OCI-M1 (cell line): ENCODE data around the gene FHOD3.

ENCODE experiments used
- DNase-seq: peaks from one replicate; lab custom pipeline; 2025; lab: John Stamatoyannopoulos, UW

FHOD3 gene

DNA sequence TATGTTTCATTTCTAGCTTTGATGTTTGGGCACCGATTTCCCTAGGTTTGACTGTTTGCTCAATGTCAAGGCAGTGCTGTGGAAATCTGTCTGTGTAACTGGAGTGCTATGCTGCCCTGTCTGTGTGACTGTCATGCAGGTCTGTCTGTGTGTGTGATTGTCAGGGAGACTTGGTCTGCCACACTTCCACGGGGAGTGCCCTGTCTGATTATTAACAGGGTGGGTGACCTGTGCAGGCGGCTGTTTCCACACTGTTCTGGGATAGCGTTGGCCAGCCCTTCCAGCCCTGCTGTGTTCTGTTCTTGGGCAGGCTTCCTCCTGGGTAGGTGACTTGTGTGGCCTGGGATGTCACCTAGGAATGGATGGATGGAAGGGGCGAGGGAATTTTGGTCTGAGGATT lies 85.3 kb downstream of the FHOD3 start:
- no peak for DNase-seq

- no peak for DNase-seq
Observed at GRCh38 chr18:36386150-36386920, 88.8 kb downstream of the FHOD3 start.

DNA sequence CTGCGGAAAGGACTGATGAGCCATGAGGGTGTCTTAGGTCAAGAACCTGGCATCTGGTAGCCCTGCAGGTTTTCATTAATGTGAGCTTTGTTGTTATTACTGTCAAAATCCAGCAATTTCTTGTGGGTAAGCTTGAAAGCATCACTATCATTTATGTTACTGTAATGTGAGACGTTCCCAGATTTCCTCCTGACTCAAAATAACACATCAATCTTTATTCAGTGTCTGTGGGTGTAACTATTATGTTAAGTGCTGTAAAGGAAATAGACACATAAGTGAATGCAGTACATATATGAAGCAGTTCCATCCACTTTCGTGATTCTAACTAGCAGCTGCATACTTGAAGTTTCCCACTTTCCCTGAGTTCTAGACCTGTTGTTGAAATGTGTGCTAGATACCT lies 89.8 kb downstream of the FHOD3 start:
- no peak for DNase-seq

DNA sequence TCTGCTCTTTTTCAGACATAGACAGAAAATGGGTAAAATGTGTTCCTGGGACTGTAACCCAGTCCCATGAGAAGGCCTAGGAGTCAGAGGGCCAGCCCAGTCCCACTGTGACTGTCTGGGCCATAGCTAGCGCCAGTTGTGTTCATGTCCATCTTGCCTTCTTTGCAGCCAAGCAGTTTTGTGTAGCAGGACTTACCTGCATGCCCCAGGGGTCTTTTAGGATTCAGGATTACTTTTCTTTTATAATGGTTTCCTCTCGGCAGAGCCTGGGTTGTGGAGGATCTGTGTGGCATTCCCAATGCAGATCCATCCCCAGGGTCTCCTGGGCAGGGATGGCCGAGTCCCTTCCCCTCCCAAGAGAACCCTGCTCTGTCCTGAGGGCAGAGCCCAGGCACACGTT lies 90.8 kb downstream of the FHOD3 start:
- no peak for DNase-seq

GRCh38 chr18:36389027-36389426 lies 91.5 kb downstream of the FHOD3 start:
- DNase-seq = no peak

DNA sequence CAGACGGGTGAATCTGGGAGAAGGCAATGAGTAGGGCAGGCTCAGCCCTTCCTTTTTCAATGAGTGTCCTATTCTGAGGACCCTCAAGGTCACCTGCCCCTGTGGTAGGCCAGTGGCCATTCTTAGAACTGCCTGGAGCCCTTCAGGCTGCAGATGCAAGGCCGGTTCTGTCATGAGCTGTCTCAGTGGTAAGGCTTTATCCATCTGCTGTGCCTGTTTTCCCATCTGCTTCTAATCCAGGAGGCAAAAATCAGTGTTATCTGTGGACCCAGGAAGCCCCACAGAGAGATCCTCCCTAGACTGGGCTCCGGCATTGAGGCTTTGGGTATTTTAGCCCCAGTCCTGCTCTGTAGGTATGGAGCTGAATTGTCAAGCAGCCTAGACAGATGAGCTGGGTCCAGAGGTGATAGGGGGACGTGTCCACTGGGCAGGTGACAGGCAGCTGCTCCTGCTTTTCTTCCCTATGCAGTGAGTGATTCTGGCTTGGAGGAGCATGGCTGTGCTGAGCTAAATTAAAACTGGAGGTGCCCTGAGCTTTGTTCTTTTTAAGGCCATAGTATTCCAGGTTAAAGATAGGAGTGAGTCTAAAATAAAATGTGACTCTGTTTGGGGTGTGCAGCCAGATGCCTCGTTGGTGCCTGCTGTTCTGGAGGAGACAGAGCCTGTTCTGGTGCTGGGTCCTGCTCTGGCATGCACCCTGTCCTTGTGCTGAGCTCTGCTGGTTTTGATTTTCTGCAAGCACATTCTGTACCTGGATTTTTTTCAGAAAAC lies 92.5 kb downstream of the FHOD3 start:
- DNase-seq = no peak

GRCh38 chr18:36391426-36392145 lies 94.1 kb downstream of the FHOD3 start:
- no peak for DNase-seq

DNA sequence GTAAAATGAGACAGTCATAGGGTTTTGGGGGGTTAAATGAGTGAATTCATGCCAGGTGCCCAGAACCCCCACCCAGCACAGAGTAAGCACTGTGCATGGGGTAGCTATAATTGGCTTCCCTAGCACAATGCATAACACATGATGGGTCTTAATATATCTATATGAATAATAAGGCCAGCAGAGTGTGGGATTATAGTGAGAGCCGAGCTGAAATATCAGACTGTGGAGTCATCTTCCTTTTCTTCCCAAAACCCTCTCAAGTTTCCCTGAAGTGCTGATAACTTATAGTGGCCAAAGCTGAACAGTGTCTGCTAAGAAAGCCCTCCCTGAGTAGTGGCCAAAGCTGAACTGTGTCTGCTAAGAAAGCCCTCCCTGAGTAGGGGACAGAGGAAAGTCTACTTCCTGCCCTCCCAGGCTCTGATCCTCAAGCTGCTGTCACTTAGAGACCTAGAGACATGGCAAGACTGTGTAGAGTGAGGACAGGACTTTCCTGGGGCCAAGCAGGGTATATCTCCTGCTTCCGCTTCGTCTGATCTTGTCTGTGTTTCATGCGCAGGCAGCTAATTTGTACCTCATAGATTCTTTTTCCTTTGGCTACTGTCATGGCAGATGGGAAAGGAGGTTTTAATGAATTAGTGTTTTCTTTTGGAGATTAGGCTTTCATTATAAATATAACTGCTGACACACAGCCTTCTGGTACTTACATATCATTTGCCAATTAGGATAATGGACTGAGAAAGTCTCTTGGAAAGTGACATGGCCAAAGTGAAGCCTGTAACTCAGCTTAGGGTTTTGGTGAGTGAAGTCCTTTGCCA lies 94.9 kb downstream of the FHOD3 start:
- DNase-seq = no peak

- DNase-seq = no peak
Observed at GRCh38 chr18:36392979-36393287, 95.4 kb downstream of the FHOD3 start.

DNA sequence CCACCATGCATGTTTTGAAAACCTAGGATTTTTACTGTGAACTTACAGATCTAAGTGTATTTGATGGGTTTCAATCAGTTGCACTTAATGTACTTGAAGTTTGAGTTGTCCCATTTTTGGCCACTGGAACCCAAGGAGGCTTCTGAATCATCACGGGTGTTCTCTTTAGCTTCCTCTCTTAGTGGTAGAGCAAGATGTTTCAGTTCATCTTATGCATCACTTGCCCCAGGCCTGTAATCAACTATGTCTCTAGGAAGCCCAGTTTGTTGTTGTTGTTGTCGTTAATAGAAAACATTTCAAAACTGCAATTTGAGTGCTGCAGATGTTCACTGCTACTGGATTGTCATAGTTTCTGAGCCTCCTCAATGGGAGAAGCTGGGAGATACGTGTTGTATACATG lies 97.0 kb downstream of the FHOD3 start:
- no peak for DNase-seq

DNA sequence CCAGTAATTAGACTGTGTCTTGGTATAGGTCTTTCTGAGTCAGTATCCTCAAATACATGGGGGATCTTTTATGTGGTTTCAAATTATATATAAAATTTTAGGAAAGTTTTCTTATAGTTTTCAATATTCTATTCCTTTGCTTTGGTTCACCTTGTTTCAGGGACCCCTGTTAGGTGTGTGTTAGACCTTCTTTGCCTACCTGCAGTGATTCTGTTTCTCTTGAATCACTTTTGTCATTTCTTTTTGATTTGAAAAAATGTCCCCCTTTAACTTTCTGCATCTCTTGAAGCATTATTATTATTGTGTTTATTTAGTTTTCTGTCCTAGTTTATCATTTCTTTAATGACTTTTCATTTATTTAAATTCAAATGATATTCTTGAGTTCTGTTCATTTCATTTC lies 98.7 kb downstream of the FHOD3 start:
- DNase-seq = no peak

GRCh38 chr18:36397033-36397432 lies 99.5 kb downstream of the FHOD3 start:
- DNase-seq = no peak

DNA sequence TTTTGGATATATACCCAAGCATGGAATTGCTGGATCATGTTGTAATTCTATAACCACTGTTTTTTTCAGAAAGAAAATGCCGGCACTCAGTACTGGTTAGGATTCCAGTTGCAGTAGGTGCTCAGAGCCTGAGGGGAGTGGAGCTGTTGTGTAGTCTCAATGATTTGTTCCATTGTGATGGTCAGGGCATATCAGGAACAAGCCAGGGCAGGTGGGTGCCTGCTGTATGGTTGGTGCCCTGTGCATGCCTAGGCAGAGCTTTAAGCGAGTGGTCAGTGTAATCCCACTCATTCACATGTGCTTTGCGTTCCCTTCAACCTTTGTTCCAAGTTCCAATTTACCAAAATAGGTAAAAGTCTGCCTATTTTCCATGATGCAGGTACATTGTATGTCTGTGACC lies 100.9 kb downstream of the FHOD3 start:
- no peak for DNase-seq

DNA sequence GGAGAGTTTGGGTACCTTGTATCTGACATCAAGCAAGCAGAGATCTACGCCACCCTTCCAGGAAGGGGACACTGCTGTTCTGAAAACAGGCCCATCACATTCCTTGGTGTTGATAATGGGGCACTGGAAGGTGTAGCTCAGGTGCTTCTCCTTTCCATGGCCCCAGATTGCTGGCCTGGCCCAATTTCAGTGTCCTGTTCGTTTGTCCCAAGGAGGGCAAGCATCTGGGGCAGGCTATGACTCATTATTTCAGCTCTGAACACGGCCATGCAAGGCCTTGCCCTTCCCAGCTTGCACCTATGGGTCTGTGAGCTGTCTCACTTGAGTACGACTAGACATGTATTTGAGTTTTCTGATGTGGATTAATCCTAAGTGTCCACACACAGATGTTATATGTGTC lies 101.5 kb downstream of the FHOD3 start:
- DNase-seq = no peak

DNA sequence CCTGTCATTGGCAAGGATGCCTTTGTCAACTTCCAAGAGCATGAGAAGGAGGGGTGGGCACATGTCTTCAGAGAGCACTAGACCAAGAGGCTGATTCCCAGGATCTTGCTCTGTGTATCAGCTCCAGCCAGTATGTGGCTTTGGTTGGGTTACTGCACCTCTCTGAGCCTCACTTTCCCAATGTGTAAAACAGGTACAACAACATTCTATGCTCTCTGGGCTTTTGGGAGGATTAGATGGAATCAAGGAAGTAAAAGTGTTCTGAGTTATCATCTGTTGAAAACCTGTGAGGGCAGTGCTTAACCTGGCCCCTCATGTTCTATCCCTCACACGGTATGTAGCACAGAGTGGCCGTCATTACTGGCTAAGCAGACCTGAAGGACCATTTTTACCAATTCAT lies 103.9 kb downstream of the FHOD3 start:
- DNase-seq = no peak

- no peak for DNase-seq
Observed at GRCh38 chr18:36402765-36403396, 105.4 kb downstream of the FHOD3 start.

DNA sequence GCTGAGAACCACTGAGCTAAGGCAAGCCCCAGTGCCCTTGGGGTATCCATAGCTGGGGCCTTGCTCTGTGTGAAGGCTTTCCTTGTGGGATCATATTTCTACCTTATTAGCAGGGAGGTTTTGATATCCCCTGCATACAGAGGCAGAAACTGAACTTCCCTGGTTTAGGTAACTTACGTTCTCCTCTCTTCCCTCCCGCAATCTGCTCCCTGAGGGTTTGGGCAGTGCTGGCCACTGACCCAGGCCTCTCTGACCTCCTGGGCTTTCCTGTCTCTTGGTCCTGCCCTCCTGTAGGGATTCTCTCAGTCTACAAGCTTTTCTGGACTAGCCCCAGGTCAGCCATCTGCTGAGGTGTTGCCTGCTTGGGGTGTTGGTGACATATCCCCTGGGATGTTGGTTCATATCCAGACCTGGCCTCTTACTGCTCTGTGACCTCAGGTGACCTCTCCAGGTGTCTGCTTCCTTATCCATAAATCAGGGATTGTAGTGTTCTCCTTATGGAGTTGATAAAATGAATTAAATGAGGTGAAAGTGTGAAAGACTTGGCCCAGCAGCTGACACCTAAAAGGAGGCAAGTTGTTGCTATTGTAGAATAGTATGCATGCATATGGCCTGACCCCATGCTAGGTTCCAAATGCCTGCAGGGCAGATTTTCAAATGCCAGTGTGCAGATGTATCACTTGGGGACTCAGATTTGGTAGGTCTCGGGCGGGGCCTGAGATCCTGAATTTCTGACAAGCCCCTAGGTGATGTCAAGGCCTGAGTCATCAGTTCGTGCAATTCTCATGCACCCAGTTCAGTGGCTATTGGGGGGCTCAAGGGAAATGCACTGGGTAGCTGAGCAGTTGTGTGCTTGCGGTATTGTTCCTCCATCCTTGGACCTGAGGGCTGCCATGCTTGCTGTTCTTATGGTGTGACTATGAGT lies 106.6 kb downstream of the FHOD3 start:
- DNase-seq = no peak

- DNase-seq = no peak
Observed at GRCh38 chr18:36405611-36406010, 108.1 kb downstream of the FHOD3 start.

- DNase-seq = no peak
Observed at GRCh38 chr18:36406805-36407204, 109.3 kb downstream of the FHOD3 start.

- no peak for DNase-seq
Observed at GRCh38 chr18:36408606-36409005, 111.1 kb downstream of the FHOD3 start.

GRCh38 chr18:36409779-36410178 lies 112.3 kb downstream of the FHOD3 start:
- no peak for DNase-seq
